ENCODE measurements around the gene DCP1A.

Gene DCP1A

DNA sequence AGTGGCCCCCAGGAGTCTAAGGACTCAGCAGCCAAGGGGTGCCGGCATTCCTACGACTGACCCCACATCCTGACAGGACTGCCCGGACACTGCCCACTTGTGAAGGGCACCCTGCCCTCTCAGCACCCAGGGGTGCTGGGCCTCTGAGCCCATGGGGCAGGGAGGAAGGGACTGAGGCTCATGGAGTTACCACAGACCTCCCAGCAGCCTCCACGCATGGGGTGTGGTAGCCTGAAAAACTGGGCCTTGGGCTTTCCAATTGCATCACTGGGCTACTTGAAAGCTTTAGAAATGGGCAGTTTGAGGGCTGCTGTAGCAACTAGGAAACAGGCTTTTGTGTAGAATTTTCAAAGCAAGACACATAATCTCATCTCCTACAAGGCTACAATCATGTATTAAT lies 104.7 kb downstream of the DCP1A start:
- no peak for DNase-seq

- no peak for DNase-seq
These were observed 105.2 kb downstream of the DCP1A start for GRCh38 chr3:53242155-53242554.

- no peak for DNase-seq
These were observed 106.1 kb downstream of the DCP1A start for GRCh38 chr3:53240989-53241972.

GRCh38 chr3:53239800-53240199 lies 107.5 kb downstream of the DCP1A start:
- no peak for DNase-seq

GRCh38 chr3:53238886-53239285 lies 108.5 kb downstream of the DCP1A start:
- DNase-seq: no peak

DNA sequence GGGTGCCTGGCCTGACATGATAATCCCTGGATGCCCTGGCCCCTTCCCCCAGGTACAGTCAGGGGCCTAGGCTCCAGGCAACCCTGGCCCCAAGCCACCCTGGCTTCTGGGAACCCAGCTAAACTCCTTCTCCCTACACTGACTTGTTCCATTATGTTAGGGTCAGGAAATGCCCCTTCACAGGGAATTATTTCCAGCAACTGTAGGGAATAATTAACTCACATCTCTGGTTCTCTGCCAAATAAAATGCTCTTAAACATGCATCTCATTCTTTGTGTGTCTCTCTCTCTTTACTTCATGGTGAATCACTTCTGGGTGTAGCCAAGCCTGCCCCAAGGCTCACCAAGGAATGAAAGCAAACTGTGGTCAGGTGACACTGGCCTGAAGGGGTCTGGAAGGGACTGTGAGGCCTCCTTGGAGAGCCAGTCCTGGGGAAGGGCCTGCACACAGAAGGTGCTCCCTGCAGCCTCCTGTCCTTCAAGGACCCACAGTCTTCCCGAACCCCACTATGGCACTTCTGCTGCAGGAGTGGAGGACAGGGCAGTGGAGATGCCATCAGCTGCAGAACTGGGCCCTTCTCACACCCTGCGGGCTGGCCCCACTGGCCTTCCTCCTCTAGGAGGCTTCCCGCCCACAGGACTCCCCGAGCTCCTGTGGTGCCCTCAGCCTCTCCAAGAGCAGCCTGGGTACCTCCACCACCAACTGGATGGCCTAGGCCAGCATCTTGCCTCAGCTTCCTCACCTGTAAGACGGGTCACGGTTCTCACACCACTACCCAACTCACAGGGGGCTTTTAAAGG lies 109.1 kb downstream of the DCP1A start:
- no peak for DNase-seq

GRCh38 chr3:53236112-53236841 lies 111.1 kb downstream of the DCP1A start:
- no peak for DNase-seq

DNA sequence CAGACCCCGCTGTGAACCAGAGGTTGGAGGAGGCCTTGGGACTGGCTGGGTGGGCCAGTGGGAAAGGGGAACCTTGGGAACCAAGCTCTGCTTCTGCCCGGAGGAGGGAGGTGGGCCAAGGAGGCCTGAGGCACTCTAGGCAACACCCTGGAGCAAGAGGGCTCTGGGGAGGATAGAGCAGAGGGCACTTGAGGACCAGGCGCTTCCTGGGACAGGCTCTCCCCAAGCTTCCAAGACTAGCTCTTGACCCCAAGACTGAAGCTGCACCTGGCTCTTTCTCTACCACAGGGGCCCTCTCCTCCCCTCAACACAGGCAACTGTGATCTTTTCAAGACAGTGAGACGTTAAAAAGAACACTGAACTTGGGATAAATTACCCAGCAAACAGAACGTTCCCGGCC lies 111.8 kb downstream of the DCP1A start:
- DNase-seq: no peak

- DNase-seq: no peak
These were observed 112.5 kb downstream of the DCP1A start for GRCh38 chr3:53234841-53235232.

DNA sequence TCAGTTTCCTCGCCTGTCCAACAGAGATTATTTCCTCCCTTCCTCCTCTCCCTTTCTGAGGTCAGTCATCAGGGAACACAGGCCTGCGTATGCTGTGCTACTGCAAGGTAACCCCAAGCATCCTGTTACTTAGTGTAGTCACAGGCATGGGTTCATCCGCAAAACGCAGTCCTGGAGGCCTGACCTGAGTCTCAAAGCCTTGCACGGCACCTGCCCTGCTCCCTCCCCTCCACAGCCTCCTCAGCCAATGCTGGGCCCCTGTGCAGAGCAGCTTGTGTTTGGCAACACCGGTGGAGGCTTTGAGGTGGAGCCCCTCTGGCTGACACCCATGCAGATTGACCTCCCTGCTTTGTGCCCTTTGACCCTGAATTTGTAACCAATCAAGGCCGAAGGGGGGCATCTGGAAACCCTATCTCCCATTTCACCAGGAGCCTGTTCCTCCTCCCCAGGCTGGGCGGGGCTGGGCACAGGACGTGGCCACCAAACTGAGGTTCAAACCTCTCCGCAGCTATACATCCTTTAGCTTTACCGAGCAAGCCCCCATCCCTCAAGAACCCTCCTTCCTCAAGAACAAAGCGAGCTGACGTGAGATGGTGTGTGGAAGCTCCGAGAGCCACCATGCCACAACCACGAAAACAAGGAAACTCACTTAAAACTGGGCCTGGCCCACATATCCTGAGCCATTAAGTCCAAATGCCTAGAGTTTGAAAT lies 113.1 kb downstream of the DCP1A start:
- DNase-seq: no peak

Measured in NCI-H2081 (cell line).